NCI-H2029 (cell line): ENCODE results near the gene UTRN.

Experiments used
- DNase-seq: peaks from one replicate; lab custom pipeline; 2025; lab: John Stamatoyannopoulos, UW

UTRN gene

GRCh38 chr6:144283646-144284477, 1.3 kb upstream of the UTRN start:
- no peak for DNase-seq

- DNase-seq = no peak
These were observed 705 bp upstream of the UTRN start for GRCh38 chr6:144284478-144284782.

GRCh38 chr6:144285548-144285797, 338 bp downstream of the UTRN start:
- DNase-seq = no peak

GRCh38 chr6:144285798-144286502, 815 bp downstream of the UTRN start:
- no peak for DNase-seq

- no peak for DNase-seq
These were observed 1.6 kb downstream of the UTRN start for GRCh38 chr6:144286503-144287393.

GRCh38 chr6:144289006-144289405, 3.9 kb downstream of the UTRN start:
- DNase-seq = no peak

- DNase-seq = no peak
These were observed 7.2 kb downstream of the UTRN start for GRCh38 chr6:144292372-144292771.

- no peak for DNase-seq
These were observed 8.9 kb downstream of the UTRN start for GRCh38 chr6:144294016-144294415.

- DNase-seq = no peak
These were observed 10.1 kb downstream of the UTRN start for GRCh38 chr6:144295211-144295610.

- DNase-seq = no peak
These were observed 11.0 kb downstream of the UTRN start for GRCh38 chr6:144295981-144296767.

GRCh38 chr6:144296973-144297372, 11.8 kb downstream of the UTRN start:
- DNase-seq = no peak

GRCh38 chr6:144297511-144298100, 12.5 kb downstream of the UTRN start:
- DNase-seq = no peak

- DNase-seq = no peak
These were observed 13.1 kb downstream of the UTRN start for GRCh38 chr6:144298194-144298593.

- no peak for DNase-seq
These were observed 13.8 kb downstream of the UTRN start for GRCh38 chr6:144298916-144299315.

- DNase-seq = no peak
These were observed 17.7 kb downstream of the UTRN start for GRCh38 chr6:144302701-144303372.

- DNase-seq = no peak
These were observed 19.2 kb downstream of the UTRN start for GRCh38 chr6:144304223-144304848.

- DNase-seq = no peak
These were observed 20.4 kb downstream of the UTRN start for GRCh38 chr6:144305567-144305966.

GRCh38 chr6:144305985-144306384, 20.9 kb downstream of the UTRN start:
- no peak for DNase-seq

GRCh38 chr6:144307880-144308279, 22.7 kb downstream of the UTRN start:
- no peak for DNase-seq

- DNase-seq = no peak
These were observed 25.6 kb downstream of the UTRN start for GRCh38 chr6:144310765-144311164.

- no peak for DNase-seq
These were observed 26.2 kb downstream of the UTRN start for GRCh38 chr6:144311361-144311760.
